ENCODE data around the gene CLCN5.

DNA sequence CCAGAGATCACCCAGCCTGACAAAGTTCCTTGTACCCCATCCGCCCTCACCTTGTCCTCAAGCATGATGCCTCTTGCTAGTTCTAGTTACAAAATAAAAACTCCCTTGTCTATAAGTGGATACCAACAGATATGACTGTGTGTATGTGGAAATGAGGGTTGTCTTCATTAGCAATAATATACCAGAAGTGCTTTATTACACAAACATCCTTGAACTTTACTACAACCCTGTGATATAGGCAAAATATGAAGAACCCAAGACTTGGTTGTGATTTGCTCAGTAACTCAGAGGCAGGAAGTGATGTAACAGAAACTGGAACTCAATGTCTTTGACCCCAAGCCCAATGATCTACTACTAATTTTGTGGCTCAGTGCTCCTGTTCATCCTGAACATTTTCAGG is 180.8 kb downstream of the CLCN5 start:
- TF ChIP-seq POLR2A (IDR thresholded peaks at IDR 0.05), result no peak
- TF ChIP-seq, protein P1, sequence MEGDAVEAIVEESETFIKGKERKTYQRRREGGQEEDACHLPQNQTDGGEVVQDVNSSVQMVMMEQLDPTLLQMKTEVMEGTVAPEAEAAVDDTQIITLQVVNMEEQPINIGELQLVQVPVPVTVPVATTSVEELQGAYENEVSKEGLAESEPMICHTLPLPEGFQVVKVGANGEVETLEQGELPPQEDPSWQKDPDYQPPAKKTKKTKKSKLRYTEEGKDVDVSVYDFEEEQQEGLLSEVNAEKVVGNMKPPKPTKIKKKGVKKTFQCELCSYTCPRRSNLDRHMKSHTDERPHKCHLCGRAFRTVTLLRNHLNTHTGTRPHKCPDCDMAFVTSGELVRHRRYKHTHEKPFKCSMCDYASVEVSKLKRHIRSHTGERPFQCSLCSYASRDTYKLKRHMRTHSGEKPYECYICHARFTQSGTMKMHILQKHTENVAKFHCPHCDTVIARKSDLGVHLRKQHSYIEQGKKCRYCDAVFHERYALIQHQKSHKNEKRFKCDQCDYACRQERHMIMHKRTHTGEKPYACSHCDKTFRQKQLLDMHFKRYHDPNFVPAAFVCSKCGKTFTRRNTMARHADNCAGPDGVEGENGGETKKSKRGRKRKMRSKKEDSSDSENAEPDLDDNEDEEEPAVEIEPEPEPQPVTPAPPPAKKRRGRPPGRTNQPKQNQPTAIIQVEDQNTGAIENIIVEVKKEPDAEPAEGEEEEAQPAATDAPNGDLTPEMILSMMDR (IDR thresholded peaks at IDR 0.05), result no peak
- no peak for TF ChIP-seq POLR2AphosphoS5 (IDR thresholded peaks at IDR 0.05)

All from gastroesophageal sphincter (tissue), 3 donors.